NCI-H2081 (cell line): Measurements from ENCODE around the gene AATF.
A peak's percentile ranks its signal among the peaks of the same experiment; 100 is the strongest.

Source experiments
- DNase-seq, 2 experiments: peaks; one replicate each; lab custom pipeline; 2025; lab: John Stamatoyannopoulos, UW

The AATF gene

GRCh38 chr17:36979565-36979941 is 30.8 kb downstream of the AATF start:
- no peak for DNase-seq

- DNase-seq, result no peak
Measured at GRCh38 chr17:36980280-36980761, 31.6 kb downstream of the AATF start.

GRCh38 chr17:36983618-36984017 is 34.9 kb downstream of the AATF start:
- DNase-seq, result no peak

- no peak for DNase-seq
Measured at GRCh38 chr17:36989173-36989572, 40.4 kb downstream of the AATF start.

- DNase-seq, result peak in 1 of 2 experiments; percentile 47
Measured at GRCh38 chr17:36992701-36993100, 43.9 kb downstream of the AATF start.

GRCh38 chr17:36993227-36993626 is 44.5 kb downstream of the AATF start:
- no peak for DNase-seq

- no peak for DNase-seq
Measured at GRCh38 chr17:36994438-36994837, 45.7 kb downstream of the AATF start.

GRCh38 chr17:36999471-36999870 is 50.7 kb downstream of the AATF start:
- no peak for DNase-seq

- DNase-seq, result no peak
Measured at GRCh38 chr17:37016780-37017179, 68.0 kb downstream of the AATF start.

- no peak for DNase-seq
Measured at GRCh38 chr17:37017404-37017803, 68.7 kb downstream of the AATF start.

- peak; percentile 38 to 58 for DNase-seq
Measured at GRCh38 chr17:37019117-37019740, 70.5 kb downstream of the AATF start.

- no peak for DNase-seq
Measured at GRCh38 chr17:37019741-37020129, 71.0 kb downstream of the AATF start.

- no peak for DNase-seq
Measured at GRCh38 chr17:37024181-37024637, 75.5 kb downstream of the AATF start.

- DNase-seq, result no peak
Measured at GRCh38 chr17:37025238-37025637, 76.5 kb downstream of the AATF start.

- DNase-seq, result no peak
Measured at GRCh38 chr17:37025847-37026530, 77.2 kb downstream of the AATF start.

GRCh38 chr17:37026531-37026869 is 77.7 kb downstream of the AATF start:
- DNase-seq, result no peak

GRCh38 chr17:37028040-37028439 is 79.3 kb downstream of the AATF start:
- no peak for DNase-seq

- no peak for DNase-seq
Measured at GRCh38 chr17:37031493-37032083, 82.8 kb downstream of the AATF start.

- DNase-seq, result no peak
Measured at GRCh38 chr17:37037590-37038155, 88.9 kb downstream of the AATF start.

- DNase-seq, result peak in 1 of 2 experiments; percentile 23
Measured at GRCh38 chr17:37039269-37039668, 90.5 kb downstream of the AATF start.

- no peak for DNase-seq
Measured at GRCh38 chr17:37041932-37042331, 93.2 kb downstream of the AATF start.

GRCh38 chr17:37043201-37043600 is 94.4 kb downstream of the AATF start:
- no peak for DNase-seq

GRCh38 chr17:37045351-37045922 is 96.7 kb downstream of the AATF start:
- no peak for DNase-seq
